Measurements from ENCODE around the gene EFCAB6.

DNA sequence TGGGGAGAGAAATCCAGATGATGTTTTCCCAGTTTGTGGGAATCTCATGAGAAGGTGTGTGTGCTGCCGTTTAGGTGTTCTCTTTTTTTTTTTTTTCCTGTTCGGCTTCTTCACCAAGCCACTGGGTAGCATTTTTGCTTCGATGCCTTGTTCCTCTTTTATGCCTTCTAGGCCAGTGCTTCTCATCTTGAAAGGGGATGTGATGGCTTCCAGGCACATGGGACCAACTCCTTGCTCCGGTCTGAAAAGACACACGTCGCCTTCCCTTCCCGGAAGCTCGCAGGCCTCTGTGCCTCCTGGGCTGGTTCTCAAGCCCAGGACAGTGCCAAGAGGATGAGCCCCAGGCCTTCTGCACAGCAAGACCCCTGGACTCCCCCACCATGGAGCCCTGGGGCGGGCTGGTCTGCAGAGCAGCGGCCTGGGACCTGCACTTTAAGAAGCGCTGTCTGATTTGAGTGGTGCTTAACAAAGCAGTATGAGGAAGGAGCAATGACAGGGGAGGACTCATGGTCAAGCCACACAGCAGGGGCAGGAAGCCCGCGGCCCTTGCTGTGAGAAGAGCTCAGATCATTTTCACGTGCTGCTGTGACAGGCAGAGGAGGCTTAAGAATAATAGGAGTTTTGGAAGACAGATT, 241.5 kb downstream of the EFCAB6 start:
- TF ChIP-seq POLR2A (IDR thresholded peaks at IDR 0.05; ENCODE audit: low read length): no peak
- TF ChIP-seq GATA1 (IDR thresholded peaks at IDR 0.05; ENCODE audit: low read depth, low read length): no peak

Measured in erythroblast (primary cell).